ENCODE data around the gene PNPLA6.

DNA sequence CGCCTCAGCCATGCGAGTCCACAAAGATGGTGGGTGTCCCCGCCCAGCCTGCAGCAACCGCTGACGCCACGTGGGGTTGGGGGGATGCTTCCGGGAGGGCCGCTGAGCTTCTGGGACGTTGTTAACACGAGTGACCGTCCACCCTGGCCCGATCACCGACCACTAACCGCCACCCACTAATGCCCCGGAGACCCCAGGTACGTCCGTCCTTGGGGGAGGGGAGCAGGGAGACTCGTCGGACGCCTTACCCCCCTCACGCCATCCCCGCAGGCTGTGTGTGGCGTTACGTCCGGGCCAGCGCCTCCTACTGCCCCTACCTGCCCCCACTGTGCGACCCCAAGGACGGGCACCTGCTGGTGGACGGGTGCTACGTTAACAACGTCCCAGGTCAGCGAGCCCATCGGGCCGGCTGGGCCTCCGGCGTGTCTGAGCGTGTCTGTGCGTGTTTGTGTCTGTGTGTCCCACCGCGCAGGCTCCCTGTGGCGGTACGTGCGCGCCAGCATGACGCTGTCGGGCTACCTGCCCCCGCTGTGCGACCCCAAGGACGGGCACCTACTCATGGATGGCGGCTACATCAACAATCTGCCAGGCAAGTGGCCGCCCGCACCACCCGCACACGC lies 21.3 kb downstream of the PNPLA6 start:
- TF ChIP-seq, protein P1, sequence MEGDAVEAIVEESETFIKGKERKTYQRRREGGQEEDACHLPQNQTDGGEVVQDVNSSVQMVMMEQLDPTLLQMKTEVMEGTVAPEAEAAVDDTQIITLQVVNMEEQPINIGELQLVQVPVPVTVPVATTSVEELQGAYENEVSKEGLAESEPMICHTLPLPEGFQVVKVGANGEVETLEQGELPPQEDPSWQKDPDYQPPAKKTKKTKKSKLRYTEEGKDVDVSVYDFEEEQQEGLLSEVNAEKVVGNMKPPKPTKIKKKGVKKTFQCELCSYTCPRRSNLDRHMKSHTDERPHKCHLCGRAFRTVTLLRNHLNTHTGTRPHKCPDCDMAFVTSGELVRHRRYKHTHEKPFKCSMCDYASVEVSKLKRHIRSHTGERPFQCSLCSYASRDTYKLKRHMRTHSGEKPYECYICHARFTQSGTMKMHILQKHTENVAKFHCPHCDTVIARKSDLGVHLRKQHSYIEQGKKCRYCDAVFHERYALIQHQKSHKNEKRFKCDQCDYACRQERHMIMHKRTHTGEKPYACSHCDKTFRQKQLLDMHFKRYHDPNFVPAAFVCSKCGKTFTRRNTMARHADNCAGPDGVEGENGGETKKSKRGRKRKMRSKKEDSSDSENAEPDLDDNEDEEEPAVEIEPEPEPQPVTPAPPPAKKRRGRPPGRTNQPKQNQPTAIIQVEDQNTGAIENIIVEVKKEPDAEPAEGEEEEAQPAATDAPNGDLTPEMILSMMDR (IDR thresholded peaks at IDR 0.05; ENCODE audit: poor library complexity), result no peak
- TF ChIP-seq EZH2phosphoT487 (IDR thresholded peaks at IDR 0.05; ENCODE audit: low read depth, severe bottlenecking, unreplicated experiment) (no peak), EZH2 (IDR thresholded peaks at IDR 0.05; ENCODE audit: borderline replicate concordance) (no peak)

Data from hepatocyte (in vitro differentiated cells).